WTC11 (cell line): ENCODE data around the gene LBHD2.

ENCODE experiments used
- CTCF ChIP-seq: fragments of 200-600 bp; IDR thresholded peaks from 2 replicates; pipeline ENCODE4 v1.8.0; 2022; ENCODE audit warnings: antibody characterized with exemption
- ELF4 ChIP-seq: sonication (generic); formaldehyde crosslinking; IDR thresholded peaks from 2 replicates; pipeline ENCODE4 v1.8.1; 2022; ENCODE audit warnings: low read depth, mild to moderate bottlenecking, moderate library complexity, missing genetic modification reagents
- ESRRA ChIP-seq: sonication (generic); formaldehyde crosslinking; IDR thresholded peaks from 2 replicates; pipeline ENCODE4 v1.8.1; 2022; ENCODE audit warnings: mild to moderate bottlenecking, missing genetic modification reagents, borderline replicate concordance
- MAX ChIP-seq: sonication (generic); formaldehyde crosslinking; IDR thresholded peaks from 2 replicates; pipeline ENCODE4 v1.8.0; 2022; ENCODE audit warnings: mild to moderate bottlenecking, missing genetic modification reagents
- USF2 ChIP-seq: sonication (generic); formaldehyde crosslinking; IDR thresholded peaks from 2 replicates; pipeline ENCODE4 v1.8.1; 2023; ENCODE audit warnings: mild to moderate bottlenecking, missing genetic modification reagents, moderate library complexity

GRCh38 chr14:103130017-103130764 is 46.2 kb downstream of the LBHD2 start:
- TF ChIP-seq CTCF, result no peak
- no peak for TF ChIP-seq USF2 (CRISPR knock-in tag)
- TF ChIP-seq MAX (CRISPR knock-in tag), result no peak
- TF ChIP-seq ESRRA, result no peak
- no peak for TF ChIP-seq ELF4 (CRISPR knock-in tag)
